ENCODE measurements around the gene PEX5L. TPM values are rescaled to one million over a fixed set of nuclear protein-coding genes. Genes with fewer than 3 reads are reported as not detected.

The PEX5L gene
- total RNA-seq, 1 donor from 2014 or later = 0.08 TPM

DNA sequence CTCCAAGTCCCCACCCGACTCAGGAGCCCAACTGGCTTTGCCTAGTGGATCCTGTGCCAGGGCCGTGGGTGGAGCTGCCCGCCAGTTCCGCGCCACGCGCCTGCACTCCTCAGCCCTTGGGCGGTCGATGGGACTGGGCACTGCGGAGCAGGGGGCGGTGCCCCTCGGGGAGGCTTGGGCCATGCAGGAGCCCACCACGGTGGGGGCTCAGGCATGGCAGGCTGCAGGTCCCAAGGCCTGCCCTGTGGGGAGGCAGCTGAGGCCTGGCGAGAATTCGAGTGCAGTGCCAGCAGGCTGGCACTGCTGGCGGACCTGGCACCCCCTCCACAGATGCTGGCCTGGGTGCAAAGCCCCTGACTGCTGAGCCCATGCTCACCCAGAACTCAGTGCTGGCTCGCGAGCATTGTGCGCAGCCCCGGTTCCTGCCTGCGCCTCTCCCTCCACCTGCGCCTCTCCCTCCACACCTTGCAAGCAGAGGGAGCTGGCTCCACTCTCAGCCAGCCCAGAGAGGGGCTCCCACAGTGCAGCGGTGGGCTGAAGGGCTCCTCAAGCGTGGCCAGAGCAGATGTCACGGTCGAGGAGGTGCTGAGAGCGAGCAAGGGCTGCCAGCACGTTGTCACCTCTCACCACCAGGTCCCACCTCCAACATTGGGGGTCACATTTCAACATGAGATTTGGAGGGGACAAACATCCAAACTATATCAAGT is 261.2 kb downstream of the PEX5L start:
- no peak for DNase-seq (ENCODE audit: low spot score)

DNA sequence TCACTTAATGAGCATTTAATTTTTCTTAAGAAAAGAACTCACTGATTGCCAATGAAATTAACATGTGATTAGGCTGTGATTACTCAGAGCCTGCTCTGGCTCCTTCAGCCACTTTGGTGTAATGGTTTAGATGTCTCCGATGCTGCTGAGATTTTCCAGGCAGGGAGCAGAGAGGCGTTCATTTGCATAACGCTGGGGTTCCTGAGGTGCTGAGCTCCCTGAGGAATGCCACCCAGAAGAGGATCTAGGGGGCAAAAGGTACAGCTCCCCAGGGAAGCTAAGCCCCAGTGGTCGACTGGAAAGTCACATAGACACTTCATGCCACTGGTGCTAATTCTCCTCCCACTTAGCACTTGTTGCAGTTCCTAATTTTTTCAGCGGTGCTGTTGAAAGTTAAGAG is 264.4 kb downstream of the PEX5L start:
- no peak for DNase-seq (ENCODE audit: low spot score)

GRCh38 chr3:179771797-179772196 is 264.9 kb downstream of the PEX5L start:
- no peak for DNase-seq (ENCODE audit: low spot score)

DNA sequence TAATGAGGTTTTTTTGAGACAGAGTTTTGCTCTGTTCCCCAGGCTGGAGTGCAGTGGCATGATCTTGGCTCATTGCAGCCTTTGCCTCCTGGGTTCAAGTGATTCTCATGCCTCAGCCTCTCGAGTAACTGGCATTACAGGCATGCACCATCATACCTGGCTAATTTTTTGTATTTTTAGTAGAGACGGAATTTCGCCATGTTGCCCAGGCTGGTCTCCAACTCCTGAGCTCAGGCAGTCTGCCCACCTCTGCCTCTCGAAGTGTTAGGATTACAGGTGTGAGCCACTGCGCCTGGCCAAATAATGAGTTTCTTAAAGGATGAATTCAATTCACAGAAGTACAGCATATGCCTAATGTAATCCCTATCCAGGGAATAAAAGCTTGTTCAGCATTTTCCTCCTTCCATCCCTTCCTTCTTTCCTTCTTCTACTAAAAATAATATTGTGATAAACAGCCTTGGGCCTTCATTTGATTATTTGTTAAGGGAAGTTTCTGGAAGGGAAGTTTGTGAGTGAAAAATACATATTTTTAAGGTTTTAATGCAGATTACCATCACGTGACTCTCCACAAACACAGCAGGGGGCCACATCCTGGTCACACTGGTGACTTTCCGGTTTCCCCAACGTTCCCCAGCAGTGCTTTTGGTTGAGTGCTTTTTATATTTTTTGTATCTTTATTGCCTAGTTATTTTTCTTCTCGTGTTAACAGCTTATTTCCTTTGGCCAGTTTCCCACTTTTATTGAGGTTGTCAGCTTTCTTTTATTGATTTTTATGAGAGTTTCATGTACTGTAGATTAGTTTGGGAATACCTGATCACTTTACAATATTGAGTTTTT is 267.1 kb downstream of the PEX5L start:
- no peak for DNase-seq (ENCODE audit: low spot score)

- no peak for DNase-seq (ENCODE audit: low spot score)
These were observed 268.7 kb downstream of the PEX5L start for GRCh38 chr3:179768080-179768479.

DNA sequence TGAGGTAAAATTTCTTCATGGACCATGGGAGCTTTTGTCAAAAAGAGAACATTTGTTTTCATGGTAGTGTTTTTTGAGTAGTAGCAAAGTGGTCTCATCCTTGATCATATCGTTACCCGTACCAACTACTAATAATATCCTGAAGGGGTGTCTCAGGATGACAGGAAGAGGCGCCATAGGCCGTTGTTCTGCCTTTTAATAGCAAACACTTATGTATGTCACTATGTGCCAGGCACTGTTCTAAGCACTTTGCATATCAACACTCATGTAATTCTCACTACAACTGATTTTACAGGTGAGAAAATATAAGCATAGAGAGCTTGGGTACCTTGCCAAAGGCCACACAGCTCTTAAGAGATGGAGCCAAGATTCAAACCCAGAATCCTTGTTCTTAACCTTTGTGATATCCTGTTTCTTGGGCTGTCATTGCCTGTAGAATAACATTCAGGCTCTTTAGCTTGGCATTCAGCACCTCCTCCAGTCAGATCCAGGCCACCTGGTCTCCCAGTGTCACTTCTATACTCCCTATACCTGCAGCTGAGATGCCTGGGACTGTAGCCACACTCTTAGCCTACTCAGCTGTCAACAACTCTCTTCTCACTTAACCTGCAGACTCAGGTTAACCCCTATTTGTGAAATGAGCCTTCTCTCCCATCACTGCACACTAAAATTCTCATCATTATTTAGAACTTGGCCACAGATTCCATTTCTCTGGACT is 270.2 kb downstream of the PEX5L start:
- no peak for DNase-seq (ENCODE audit: low spot score)

DNA sequence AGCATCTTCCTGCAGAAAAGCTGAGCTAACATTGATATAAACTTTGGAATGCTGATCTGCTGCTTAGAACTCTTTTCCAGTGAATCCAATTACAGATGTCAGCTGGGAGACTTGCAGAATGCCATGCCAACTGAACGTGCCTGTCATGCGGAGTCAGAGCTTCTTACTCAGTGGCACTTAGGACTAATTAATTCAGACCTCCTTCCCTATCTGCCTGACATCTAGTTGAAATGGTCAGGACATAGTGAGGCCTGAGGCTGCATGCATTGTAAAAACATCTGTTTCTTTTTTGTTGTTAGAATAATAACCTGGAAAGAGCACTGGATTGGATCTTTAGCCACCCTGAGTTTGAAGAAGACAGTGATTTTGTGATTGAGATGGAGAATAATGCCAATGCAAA is 271.3 kb downstream of the PEX5L start:
- DNase-seq (ENCODE audit: low spot score) = no peak

DNA sequence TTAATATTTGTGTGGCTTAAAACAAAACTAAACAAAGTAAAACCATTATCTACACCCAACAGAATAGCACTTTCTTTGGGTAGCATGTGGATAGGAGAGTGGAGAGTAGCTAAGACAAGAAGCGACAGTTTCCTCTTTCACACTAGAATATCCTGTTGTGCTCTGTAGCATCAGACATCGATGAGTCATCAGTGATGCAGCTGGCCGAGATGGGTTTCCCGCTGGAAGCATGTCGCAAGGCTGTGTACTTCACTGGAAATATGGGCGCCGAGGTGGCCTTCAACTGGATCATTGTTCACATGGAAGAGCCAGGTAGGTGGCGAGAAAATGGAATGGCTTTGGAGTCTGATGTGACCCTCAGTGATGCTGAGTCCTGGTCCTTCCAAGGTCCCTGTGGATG is 275.8 kb downstream of the PEX5L start:
- no peak for DNase-seq (ENCODE audit: low spot score)

DNA sequence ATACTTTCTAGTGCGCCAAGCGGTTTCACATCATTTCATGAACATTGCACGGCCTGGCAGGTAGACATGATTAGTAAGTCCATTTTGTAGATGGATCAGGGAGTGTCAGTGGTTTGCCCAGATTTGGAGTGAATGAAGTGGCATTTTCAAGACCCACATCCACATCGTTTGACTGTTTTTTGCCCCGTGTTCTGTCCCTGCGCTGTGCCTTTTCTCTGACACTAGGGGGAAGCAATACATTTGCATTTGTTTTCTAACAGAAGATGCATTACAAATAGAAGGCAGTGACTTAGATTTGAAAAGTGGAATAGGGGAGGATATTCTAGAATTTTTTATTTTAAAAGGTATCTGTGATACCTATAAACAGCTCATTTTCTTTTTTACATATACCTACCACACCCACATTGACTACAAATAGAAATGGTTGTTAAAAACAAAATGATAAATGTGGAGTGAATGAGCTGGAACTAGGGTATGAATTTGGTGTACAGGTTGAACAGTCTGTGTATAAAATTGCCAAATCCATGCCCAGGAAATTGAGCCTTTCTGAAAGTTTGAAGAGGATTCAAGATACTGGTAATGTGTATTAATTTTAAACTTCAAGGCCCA is 285.9 kb downstream of the PEX5L start:
- no peak for DNase-seq (ENCODE audit: low spot score)

DNA sequence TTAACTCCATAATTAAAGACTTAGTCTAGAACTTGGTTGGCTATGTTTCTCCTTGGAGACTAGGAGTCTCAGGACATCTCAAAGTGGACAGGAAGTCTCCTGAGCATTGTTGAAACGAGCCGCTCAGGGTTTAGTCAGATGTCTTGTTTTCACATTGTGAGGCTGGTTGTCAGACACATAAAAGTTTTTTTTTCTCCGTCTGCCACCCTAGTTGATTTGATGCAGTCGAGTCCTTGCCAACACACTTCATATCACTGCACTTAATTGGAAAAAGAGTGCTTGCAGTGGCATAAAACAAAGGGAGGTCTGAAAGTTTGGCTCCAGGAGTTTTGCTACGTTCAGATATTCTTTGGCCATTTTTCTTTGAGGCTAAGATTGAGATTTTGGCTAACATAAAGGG is 291.0 kb downstream of the PEX5L start:
- no peak for DNase-seq (ENCODE audit: low spot score)

- DNase-seq (ENCODE audit: low spot score) = no peak
These were observed 291.7 kb downstream of the PEX5L start for GRCh38 chr3:179745079-179745478.

All from ureter (tissue), 1 donor.